Smooth muscle cell of the pulmonary artery (primary cell): ENCODE measurements around the gene DKK3. TPM values are rescaled to one million over a fixed set of nuclear protein-coding genes. Genes with fewer than 3 reads are reported as not detected.

Experiments used
- total RNA-seq: library from RNA; depleted of rRNA; stranded (reverse); fragments of >200 nt; gene quantifications from 2 replicates; pipeline ENCODE4 v1.2.3, GENCODE V29; 2014

Gene DKK3
- total RNA-seq: 561 and 670 TPM in 2 replicates

GRCh38 chr11:12007769-12008737, at the start of gene DKK3:
Gene DKK3 (minus strand): TSS chr11:12008626. CDS start chr11:12008582, 44 bp downstream.

Other genes starting within 250 kb of the DKK3 start
- 93.6 and 93.9 TPM in 2 replicates for gene USP47, start 166.7 kb downstream of the DKK3 start, total RNA-seq
- 703 and 1,000 TPM in 2 replicates for gene MICAL2, start 102.0 kb upstream of the DKK3 start, total RNA-seq